ENCODE measurements around the gene TNNT1.
"Not testable (repeated sequence)": the region's sequence is repeated elsewhere in the genome, so short reads cannot be mapped to it uniquely, and the experiment has no call there.

TNNT1 gene

GRCh38 chr19:55136399-55137102 lies 12.5 kb downstream of the TNNT1 start:
- no peak for DNase-seq

GRCh38 chr19:55134736-55135135 lies 14.3 kb downstream of the TNNT1 start:
- no peak for DNase-seq

DNA sequence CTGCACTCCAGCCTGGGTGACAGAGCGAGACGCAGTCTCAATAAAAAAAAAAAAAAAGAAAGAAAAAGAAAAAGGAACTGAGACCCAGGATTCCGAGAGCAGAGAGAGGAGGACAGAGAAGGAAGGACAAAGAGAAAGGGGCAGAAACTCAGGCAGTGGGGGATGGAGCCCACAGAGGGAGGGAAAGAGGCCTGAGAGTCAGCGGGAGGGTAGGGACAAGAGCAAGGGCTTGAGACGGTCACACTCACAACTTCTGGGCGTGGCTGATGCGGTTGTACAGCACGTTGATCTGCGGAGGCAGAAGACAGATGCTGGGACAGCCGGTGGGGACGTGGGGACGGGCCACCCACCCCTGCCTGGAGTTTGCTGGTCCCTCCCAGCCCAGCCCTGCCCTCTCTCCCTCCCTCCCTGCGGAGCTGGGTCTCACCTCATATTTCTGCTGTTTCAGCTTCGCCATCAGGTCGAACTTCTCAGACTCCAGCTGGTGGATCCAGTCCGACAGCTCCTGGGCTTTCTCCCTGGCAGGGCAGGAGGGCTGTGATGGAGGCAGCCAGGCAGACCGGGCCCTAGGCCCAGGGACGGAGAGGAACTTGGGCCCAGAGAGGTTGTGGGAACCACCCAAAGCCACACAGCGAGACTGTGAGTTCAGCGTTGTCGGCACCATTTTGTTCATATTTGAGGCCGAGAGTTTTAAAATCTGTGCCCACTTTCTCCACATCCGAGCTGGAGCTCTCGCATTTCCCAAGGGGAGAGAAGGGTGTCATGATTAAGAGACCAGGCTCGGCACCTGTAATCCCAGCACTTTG lies 15.2 kb downstream of the TNNT1 start:
- DNase-seq = peak; percentile 88

- DNase-seq = peak; percentile 58
These were observed 16.4 kb downstream of the TNNT1 start for GRCh38 chr19:55132453-55133129.

GRCh38 chr19:55131421-55131820 lies 17.6 kb downstream of the TNNT1 start:
- no peak for DNase-seq

DNA sequence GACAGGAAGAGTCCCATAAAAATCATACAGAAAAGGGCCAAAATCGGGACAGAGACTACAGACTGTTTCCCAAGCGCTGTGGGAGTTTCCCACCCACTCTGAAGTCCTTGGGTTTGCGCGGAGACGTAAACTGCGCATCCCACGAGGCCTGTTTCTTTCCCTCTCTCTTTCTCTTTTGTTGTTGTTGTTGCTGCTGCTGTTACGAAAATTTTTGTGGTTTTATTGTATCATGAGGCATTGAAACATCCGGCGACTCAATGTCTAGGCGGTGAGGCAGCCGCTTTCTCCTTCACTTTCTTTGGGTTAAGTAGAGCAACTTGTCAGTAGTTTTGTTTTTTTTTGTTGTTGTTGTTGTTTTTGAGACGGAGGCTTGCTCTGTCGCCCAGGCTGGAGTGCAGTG lies 30.0 kb downstream of the TNNT1 start:
- DNase-seq = no peak

- DNase-seq = peak; percentile 27
These were observed 30.5 kb downstream of the TNNT1 start for GRCh38 chr19:55118401-55118991.

DNA sequence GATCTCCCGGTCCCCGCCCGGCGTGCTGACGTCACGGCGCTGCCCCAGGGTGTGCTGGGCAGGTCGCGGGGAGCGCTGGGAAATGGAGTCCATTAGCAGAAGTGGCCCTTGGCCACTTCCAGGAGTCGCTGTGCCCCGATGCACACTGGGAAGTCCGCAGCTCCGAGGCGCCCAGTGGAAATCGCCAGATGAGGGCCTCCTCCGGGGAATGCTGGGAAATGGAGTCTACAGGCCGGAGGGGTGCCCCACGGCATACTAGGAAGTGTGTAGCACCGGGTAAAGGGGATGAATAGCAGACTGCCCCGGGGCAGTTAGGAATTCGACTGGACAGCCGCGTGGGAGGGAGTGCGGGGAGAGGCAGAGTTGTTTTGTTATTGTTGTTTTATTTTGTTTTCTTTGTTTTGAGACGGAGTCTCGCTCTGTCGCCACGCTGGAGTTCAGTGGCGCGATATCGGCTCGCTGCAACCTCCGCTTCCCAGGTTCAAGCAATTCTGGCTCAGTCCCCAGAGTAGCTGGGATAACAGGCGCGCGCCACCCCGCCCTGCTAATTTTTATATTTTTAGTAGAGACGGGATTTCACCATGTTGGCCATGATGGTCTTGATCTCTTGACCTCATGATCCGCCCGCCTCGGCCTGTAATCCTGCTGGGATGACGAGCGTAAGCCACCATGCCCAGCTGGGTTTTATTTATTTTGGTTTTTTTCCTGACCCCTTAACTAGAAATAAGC lies 31.2 kb downstream of the TNNT1 start:
- DNase-seq = peak; percentile 99

- no peak for DNase-seq
These were observed 31.9 kb downstream of the TNNT1 start, which contains the start of gene PPP1R12C for GRCh38 chr19:55116859-55117662. TSS of gene PPP1R12C (minus strand) at chr19:55117637. CDS start at chr19:55117543, 94 bp downstream.

- DNase-seq = peak; percentile 73
These were observed 32.7 kb downstream of the TNNT1 start for GRCh38 chr19:55116232-55116858.

- no peak for DNase-seq
These were observed 33.5 kb downstream of the TNNT1 start for GRCh38 chr19:55115446-55116065.

DNA sequence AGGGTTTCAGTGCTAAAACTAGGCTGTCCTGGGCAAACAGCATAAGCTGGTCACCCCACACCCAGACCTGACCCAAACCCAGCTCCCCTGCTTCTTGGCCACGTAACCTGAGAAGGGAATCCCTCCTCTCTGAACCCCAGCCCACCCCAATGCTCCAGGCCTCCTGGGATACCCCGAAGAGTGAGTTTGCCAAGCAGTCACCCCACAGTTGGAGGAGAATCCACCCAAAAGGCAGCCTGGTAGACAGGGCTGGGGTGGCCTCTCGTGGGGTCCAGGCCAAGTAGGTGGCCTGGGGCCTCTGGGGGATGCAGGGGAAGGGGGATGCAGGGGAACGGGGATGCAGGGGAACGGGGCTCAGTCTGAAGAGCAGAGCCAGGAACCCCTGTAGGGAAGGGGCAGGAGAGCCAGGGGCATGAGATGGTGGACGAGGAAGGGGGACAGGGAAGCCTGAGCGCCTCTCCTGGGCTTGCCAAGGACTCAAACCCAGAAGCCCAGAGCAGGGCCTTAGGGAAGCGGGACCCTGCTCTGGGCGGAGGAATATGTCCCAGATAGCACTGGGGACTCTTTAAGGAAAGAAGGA lies 34.4 kb downstream of the TNNT1 start:
- DNase-seq = no peak

- no peak for DNase-seq
These were observed 35.4 kb downstream of the TNNT1 start for GRCh38 chr19:55113570-55114039.

- no peak for DNase-seq
These were observed 36.0 kb downstream of the TNNT1 start for GRCh38 chr19:55112777-55113569.

- DNase-seq = no peak
These were observed 36.7 kb downstream of the TNNT1 start for GRCh38 chr19:55112246-55112776.

DNA sequence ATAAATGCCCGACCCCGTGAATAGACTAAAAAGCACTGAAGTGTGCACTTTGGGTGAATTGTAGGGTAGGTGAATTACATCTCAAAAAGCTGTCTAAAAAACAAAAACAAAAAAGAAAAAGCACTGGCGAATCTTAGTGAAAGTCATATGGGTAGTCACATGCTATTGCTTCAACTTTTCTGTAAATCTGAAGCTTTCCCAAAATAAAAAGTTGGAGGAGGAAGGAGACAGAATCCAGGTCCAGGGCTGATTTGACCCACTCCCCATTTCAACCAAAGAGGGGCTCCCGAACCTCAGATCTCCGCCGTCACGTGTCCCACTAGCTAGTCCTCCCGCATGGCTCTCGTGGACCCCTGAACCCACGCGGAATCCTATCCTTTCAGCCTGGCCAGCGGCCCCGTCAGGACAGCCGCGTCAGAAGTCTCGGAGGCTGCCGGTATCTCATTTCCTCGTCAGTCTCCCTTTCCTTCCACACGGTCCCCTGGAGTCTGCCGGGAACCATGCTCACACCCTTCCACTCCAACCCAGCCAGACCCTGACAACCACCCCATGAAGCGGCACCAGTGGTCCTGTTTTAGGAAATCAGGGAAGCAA lies 37.7 kb downstream of the TNNT1 start:
- DNase-seq = no peak

DNA sequence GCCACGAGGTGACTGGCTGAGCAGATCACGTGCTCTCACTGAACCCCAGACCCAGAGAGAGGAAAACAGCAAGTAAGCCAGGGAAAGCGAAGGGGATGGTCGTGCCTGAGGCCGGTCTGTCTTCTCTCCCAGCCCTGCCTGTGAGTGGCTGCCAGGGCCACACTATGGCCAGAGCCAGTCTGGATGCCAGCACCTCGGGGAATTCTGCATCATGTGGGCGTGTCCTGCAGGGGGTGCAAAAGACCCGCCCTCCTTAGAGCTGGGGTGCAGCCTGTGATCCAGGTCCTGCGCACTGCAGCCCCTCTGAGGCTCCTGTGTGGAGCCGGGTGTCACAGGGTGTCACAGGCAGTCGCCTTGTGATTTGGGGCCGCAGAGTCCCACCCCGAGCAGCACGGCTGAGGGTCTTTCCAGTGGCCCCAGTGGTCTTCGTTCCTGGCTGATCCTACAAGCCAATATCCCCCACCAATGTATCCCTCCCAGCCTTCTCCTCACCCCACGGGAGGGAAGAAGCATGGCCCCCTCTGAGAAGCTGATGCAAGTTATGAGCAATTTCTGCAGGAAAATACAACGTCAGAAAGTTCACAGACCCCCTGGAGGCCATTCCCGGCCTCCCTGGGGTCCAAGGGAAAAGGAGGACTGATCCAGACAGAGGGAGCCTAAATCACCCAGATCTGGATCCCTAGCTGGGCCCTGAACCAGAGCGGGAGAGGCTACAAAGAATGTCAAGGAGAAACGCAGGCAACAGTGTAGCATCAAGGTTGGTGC lies 39.3 kb downstream of the TNNT1 start:
- no peak for DNase-seq

GRCh38 chr19:55107252-55107651 lies 41.8 kb downstream of the TNNT1 start:
- DNase-seq = not testable (repeated sequence)

Data from RPMI8226 (cell line).